ENCODE data around the gene TDRD10. TPM values are rescaled to one million over a fixed set of nuclear protein-coding genes. Genes with fewer than 3 reads are reported as not detected.

Gene TDRD10
- polyA plus RNA-seq, 2 of the 4 experiments (the other 2 are of a cell fraction) = 0.04 TPM; not detected in 1

- H3K27ac ChIP-seq = no peak overlapping the region
- H3K4me2 ChIP-seq = no peak overlapping the region
- no peak overlapping the region for H3K4me3 ChIP-seq
- POLR2A ChIA-PET = no interaction called here
- DNase-seq (ENCODE audit: low read depth in 1 of 2, low spot score in 1 of 2) (no peak), FAIRE-seq (no peak), ATAC-seq (no peak)
- CTCF ChIA-PET = interaction anchor here (0.7 to 1.8 kb wide), 2 partner anchors 38 to 120 kb away, joined by 3 to 5 read pairs; no protein-coding TSS in a partner anchor
- 77% methylated on average over 11 of the region's 11 CpGs for WGBS (ENCODE audit: missing lambda C conversion rate)
- TF ChIP-seq KDM5A (IDR thresholded peaks at IDR 0.05) (no peak), MAFK (IDR thresholded peaks at IDR 0.05; ENCODE audit: partially characterized antibody) (peak; percentile 69)
- H3K9me3 ChIP-seq = no peaks in the 10 kb centered on the region
- H3K4me1 ChIP-seq = no peaks in the 10 kb centered on the region
These were observed 15.6 kb downstream of the TDRD10 start for GRCh38 chr1:154517661-154518060.

- ChIA-PET CTCF (interaction anchor here (1.0 kb wide), 1 partner anchor 16 kb away, joined by 3 read pairs; no protein-coding TSS in a partner anchor), POLR2A (no interaction called here)
- no peak overlapping the region for H3K27ac ChIP-seq
- TF ChIP-seq REST (IDR thresholded peaks at IDR 0.05) (no peak), MYC (IDR thresholded peaks at IDR 0.05; ENCODE audit: borderline replicate concordance, low read length) (no peak), RAD21 (conservative IDR thresholded peaks at IDR 0.05 in 1 of 2, IDR thresholded peaks at IDR 0.05 in 1 of 2) (no peak), EHF (CRISPR knock-in tag; IDR thresholded peaks at IDR 0.05) (no peak), NR3C1 (IDR thresholded peaks at IDR 0.05) (no peak), POLR2A (IDR thresholded peaks at IDR 0.05; ENCODE audit: low read length) (no peak), ATOH8 (CRISPR knock-in tag; IDR thresholded peaks at IDR 0.05; ENCODE audit: low read depth) (no peak), TP53 (CRISPR knock-in tag; IDR thresholded peaks at IDR 0.05) (no peak), BCL3 (IDR thresholded peaks at IDR 0.05) (no peak)
- DNase-seq (ENCODE audit: low read depth in 1 of 2, low spot score in 1 of 2) (no peak), ATAC-seq (no peak), FAIRE-seq (no peak)
- no peak overlapping the region for H3K4me3 ChIP-seq
- H3K4me1 ChIP-seq = no peaks in the 10 kb centered on the region
- no peak overlapping the region for H3K4me2 ChIP-seq
- WGBS (ENCODE audit: missing lambda C conversion rate) = 74% methylated on average over 9 of the region's 9 CpGs
- no peaks in the 10 kb centered on the region for H3K9me3 ChIP-seq
These were observed 17.6 kb downstream of the TDRD10 start for GRCh38 chr1:154519591-154519991.

GRCh38 chr1:154520333-154520732 is 18.3 kb downstream of the TDRD10 start:
- ATAC-seq = 0 out of 6 replicates have a peak, but pooled peaks of 1 of the 2 experiments have one; percentile 18
- Histone ChIP-seq H3K27ac (no peak overlapping the region), H3K9me3 (no peaks in the 10 kb centered on the region), H3K4me2 (no peak overlapping the region), H3K4me3 (no peak overlapping the region), H3K4me1 (no peaks in the 10 kb centered on the region)
- ChIA-PET POLR2A (no interaction called here), CTCF (interaction anchor here (1.1 kb wide), 1 partner anchor 25 kb away, joined by 3 read pairs; no protein-coding TSS in a partner anchor)
- WGBS (ENCODE audit: missing lambda C conversion rate) = 47% methylated on average over 3 of the region's 3 CpGs
- DNase-seq (ENCODE audit: low read depth in 1 of 2, low spot score in 1 of 2) = no peak
- no peak for FAIRE-seq
- no peak for TF ChIP-seq TFCP2L1 (CRISPR knock-in tag; IDR thresholded peaks at IDR 0.05)
- TF ChIP-seq MAFK (IDR thresholded peaks at IDR 0.05; ENCODE audit: partially characterized antibody) = no peak
- TF ChIP-seq TP53 (CRISPR knock-in tag; IDR thresholded peaks at IDR 0.05) = no peak
- TF ChIP-seq ZC3H11A (IDR thresholded peaks at IDR 0.05) = no peak
- TF ChIP-seq NPAS2 (CRISPR knock-in tag; IDR thresholded peaks at IDR 0.05; ENCODE audit: borderline replicate concordance) = no peak
- TF ChIP-seq HOXB13 (CRISPR knock-in tag; IDR thresholded peaks at IDR 0.05; ENCODE audit: low read depth) = no peak
- no peak for TF ChIP-seq NR3C1 (IDR thresholded peaks at IDR 0.05)
- no peak for TF ChIP-seq CTCF (IDR thresholded peaks at IDR 0.05)
- TF ChIP-seq POLR2AphosphoS2 (conservative IDR thresholded peaks at IDR 0.05; ENCODE audit: low read length) = no peak
- TF ChIP-seq EHF (CRISPR knock-in tag; IDR thresholded peaks at IDR 0.05) = no peak
- no peak for TF ChIP-seq KDM5A (IDR thresholded peaks at IDR 0.05)
- TF ChIP-seq HOXA7 (CRISPR knock-in tag; IDR thresholded peaks at IDR 0.05) = no peak
- TF ChIP-seq EHMT2 (IDR thresholded peaks at IDR 0.05; ENCODE audit: low read depth) = no peak
- TF ChIP-seq ZSCAN20 (CRISPR knock-in tag; IDR thresholded peaks at IDR 0.05) = no peak
- no peak for TF ChIP-seq FOSL2 (IDR thresholded peaks at IDR 0.05)
- TF ChIP-seq FOSL2 (CRISPR knock-in tag; IDR thresholded peaks at IDR 0.05) = no peak
- no peak for TF ChIP-seq PBX3 (IDR thresholded peaks at IDR 0.05)
- no peak for TF ChIP-seq MYC (IDR thresholded peaks at IDR 0.05; ENCODE audit: borderline replicate concordance, low read length)
- TF ChIP-seq HDAC2 (IDR thresholded peaks at IDR 0.05) = no peak
- no peak for TF ChIP-seq ZFP36 (IDR thresholded peaks at IDR 0.05; ENCODE audit: borderline replicate concordance, partially characterized antibody)

Measured in A549 (cell line).